Ishikawa (cell line): Measurements from ENCODE around the gene PTPRN2.

Experiments used
- CEBPB ChIP-seq: IDR thresholded peaks from 2 replicates; pipeline ENCODE4 v1.6.1; 2012
- CREB1 ChIP-seq: IDR thresholded peaks from 2 replicates; pipeline ENCODE4 v1.6.1; 2012; ENCODE audit warnings: low read depth
- EGR1 ChIP-seq: IDR thresholded peaks from 2 replicates; pipeline ENCODE4 v1.6.1; 2012
- EP300 ChIP-seq: IDR thresholded peaks from 2 replicates; pipeline ENCODE4 v1.6.1; 2012; ENCODE audit warnings: borderline replicate concordance
- FOXM1 ChIP-seq: IDR thresholded peaks from 2 replicates; pipeline ENCODE4 v1.6.1; 2012; ENCODE audit warnings: low read depth, borderline replicate concordance
- MAX ChIP-seq: IDR thresholded peaks from 2 replicates; pipeline ENCODE4 v1.6.1; 2012
- NFIC ChIP-seq: IDR thresholded peaks from 2 replicates; pipeline ENCODE4 v1.6.1; 2012
- RAD21 ChIP-seq: IDR thresholded peaks from 2 replicates; pipeline ENCODE4 v1.6.1; 2012; ENCODE audit warnings: low read depth
- REST ChIP-seq: IDR thresholded peaks from 2 replicates; pipeline ENCODE4 v1.6.1; 2012; ENCODE audit warnings: low read depth, mild to moderate bottlenecking
- TAF1 ChIP-seq: IDR thresholded peaks from 2 replicates; pipeline ENCODE4 v1.6.1; 2012; ENCODE audit warnings: low read depth, mild to moderate bottlenecking
- TCF12 ChIP-seq: IDR thresholded peaks from 2 replicates; pipeline ENCODE4 v1.6.1; 2012; ENCODE audit warnings: low read depth
- TEAD4 ChIP-seq: IDR thresholded peaks from 2 replicates; pipeline ENCODE4 v1.6.1; 2012
- USF1 ChIP-seq: IDR thresholded peaks from 2 replicates; pipeline ENCODE4 v1.6.1; 2012
- YY1 ChIP-seq: IDR thresholded peaks from 2 replicates; pipeline ENCODE4 v1.6.1; 2012; ENCODE audit warnings: low read depth
- ZBTB7A ChIP-seq: IDR thresholded peaks from 2 replicates; pipeline ENCODE4 v1.6.1; 2012; ENCODE audit warnings: low read depth

Gene PTPRN2

GRCh38 chr7:158229945-158230344 lies 357.7 kb downstream of the PTPRN2 start:
- TF ChIP-seq CREB1 = no peak
- TF ChIP-seq MAX = no peak
- no peak for TF ChIP-seq RAD21
- TF ChIP-seq YY1 = no peak

- TF ChIP-seq REST (no peak), TAF1 (no peak), RAD21 (no peak), EP300 (no peak), FOXM1 (no peak), EGR1 (no peak), CEBPB (no peak), ZBTB7A (no peak), MAX (no peak)
Observed at GRCh38 chr7:158228986-158229385, 358.6 kb downstream of the PTPRN2 start.

- TF ChIP-seq REST = no peak
- TF ChIP-seq ZBTB7A = no peak
- no peak for TF ChIP-seq EGR1
- no peak for TF ChIP-seq NFIC
- no peak for TF ChIP-seq TEAD4
- TF ChIP-seq EP300 = no peak
- TF ChIP-seq CEBPB = no peak
- TF ChIP-seq CREB1 = no peak
- TF ChIP-seq TAF1 = no peak
- no peak for TF ChIP-seq USF1
- TF ChIP-seq RAD21 = no peak
- TF ChIP-seq TCF12 = no peak
- TF ChIP-seq YY1 = no peak
- TF ChIP-seq FOXM1 = no peak
- TF ChIP-seq MAX = no peak
Observed at GRCh38 chr7:158228131-158228530, 359.5 kb downstream of the PTPRN2 start.

GRCh38 chr7:158227258-158227984 lies 360.2 kb downstream of the PTPRN2 start:
- no peak for TF ChIP-seq MAX

GRCh38 chr7:158216198-158216597 lies 371.4 kb downstream of the PTPRN2 start:
- TF ChIP-seq REST (no peak), RAD21 (no peak), TEAD4 (no peak), TAF1 (no peak), CREB1 (no peak), EGR1 (no peak), CEBPB (no peak), ZBTB7A (no peak), EP300 (no peak)
